WTC11 (cell line): Measurements from ENCODE around the gene DNAH17. TPM values are rescaled to one million over a fixed set of nuclear protein-coding genes. Genes with fewer than 3 reads are reported as not detected.

Experiments used
- ATAC-seq: fragments of 200-7000 bp; cut with Tn5 transposase; 2 replicates; pipeline ENCODE4 v1.10.0; 2021; ENCODE audit warnings: mild to moderate bottlenecking, moderate library complexity
- CTCF ChIA-PET: fragments of 300-600 bp; sonication (Branson Sonifier 250); formaldehyde crosslinking; loops from one replicate; lab custom pipeline; 2021; ENCODE audit warnings: antibody characterized with exemption; lab: Charles Lee
- POLR2A ChIA-PET: fragments of 350-600 bp; sonication (Branson Sonifier 250); formaldehyde crosslinking; loops from one replicate; lab custom pipeline; 2021; ENCODE audit warnings: antibody characterized with exemption; lab: Charles Lee
- DNase-seq: peaks from one replicate; pipeline ENCODE4 v3.0.0; 2021; ENCODE audit warnings: low spot score
- H3K27ac Mint-ChIP-seq: 2 replicates; pipeline ENCODE4 v1.8.0; 2021; ENCODE audit warnings: mixed read lengths
- H3K27me3 Mint-ChIP-seq: 2 replicates; pipeline ENCODE4 v1.8.0; 2021; ENCODE audit warnings: low read depth, mild to moderate bottlenecking, moderate library complexity, mixed read lengths
- H3K36me3 Mint-ChIP-seq: 2 replicates; pipeline ENCODE4 v1.8.0; 2021; ENCODE audit warnings: mixed read lengths
- H3K4me1 Mint-ChIP-seq: 2 replicates; pipeline ENCODE4 v1.8.0; 2022; ENCODE audit warnings: mixed read lengths
- H3K4me3 Mint-ChIP-seq: 2 replicates; pipeline ENCODE4 v1.8.0; 2021; ENCODE audit warnings: mild to moderate bottlenecking, moderate library complexity, mixed read lengths
- H3K9me3 Mint-ChIP-seq: 2 replicates; pipeline ENCODE4 v1.8.0; 2021; ENCODE audit warnings: mixed read lengths
- ATF1 ChIP-seq: sonication (generic); formaldehyde crosslinking; IDR thresholded peaks from 2 replicates; pipeline ENCODE4 v1.8.1; 2023; ENCODE audit warnings: mild to moderate bottlenecking, moderate library complexity, missing genetic modification reagents
- EMX1 ChIP-seq: fragments of 250-450 bp; sonication (Bioruptor Pico); IDR thresholded peaks from 2 replicates; pipeline ENCODE4 v1.8.0; 2021; ENCODE audit warnings: mild to moderate bottlenecking
- ETV6 ChIP-seq: sonication (generic); formaldehyde crosslinking; IDR thresholded peaks from 2 replicates; pipeline ENCODE4 v1.8.1; 2022; ENCODE audit warnings: mild to moderate bottlenecking, missing genetic modification reagents
- FOXJ3 ChIP-seq: sonication (generic); formaldehyde crosslinking; IDR thresholded peaks from 2 replicates; pipeline ENCODE4 v1.9.0; 2021; ENCODE audit warnings: missing genetic modification reagents, mild to moderate bottlenecking, borderline replicate concordance
- GTF2I ChIP-seq: fragments of 250-450 bp; sonication (Bioruptor Pico); conservative IDR thresholded peaks from 2 replicates; pipeline ENCODE4 v1.4.0; 2021; ENCODE audit warnings: mild to moderate bottlenecking
- JAZF1 ChIP-seq: fragments of 250-450 bp; sonication (Bioruptor Pico); IDR thresholded peaks from 2 replicates; pipeline ENCODE4 v1.9.0; 2021; ENCODE audit warnings: moderate library complexity, mild to moderate bottlenecking, inconsistent platforms
- JUN ChIP-seq: sonication (generic); formaldehyde crosslinking; IDR thresholded peaks from 2 replicates; pipeline ENCODE4 v1.8.0; 2023; ENCODE audit warnings: mild to moderate bottlenecking, missing genetic modification reagents
- KAT7 ChIP-seq: sonication (generic); formaldehyde crosslinking; IDR thresholded peaks from 2 replicates; pipeline ENCODE4 v1.8.1; 2023; ENCODE audit warnings: missing genetic modification reagents, mild to moderate bottlenecking, borderline replicate concordance
- NFATC4 ChIP-seq: fragments of 250-450 bp; sonication (Bioruptor Pico); IDR thresholded peaks from 2 replicates; pipeline ENCODE4 v1.9.0; 2021; ENCODE audit warnings: mild to moderate bottlenecking
- NFYB ChIP-seq: sonication (generic); formaldehyde crosslinking; conservative IDR thresholded peaks from 2 replicates; pipeline ENCODE4 v1.8.0; 2022; ENCODE audit warnings: low read depth, missing genetic modification reagents
- RELA ChIP-seq: sonication (generic); formaldehyde crosslinking; IDR thresholded peaks from 2 replicates; pipeline ENCODE4 v1.8.1; 2022; ENCODE audit warnings: missing genetic modification reagents, mild to moderate bottlenecking, borderline replicate concordance
- RORB ChIP-seq: fragments of 250-450 bp; sonication (Bioruptor Pico); IDR thresholded peaks from 2 replicates; pipeline ENCODE4 v1.9.0; 2021; ENCODE audit warnings: mild to moderate bottlenecking
- TEAD4 ChIP-seq: sonication (generic); formaldehyde crosslinking; IDR thresholded peaks from 2 replicates; pipeline ENCODE4 v1.8.0; 2022; ENCODE audit warnings: mild to moderate bottlenecking, missing genetic modification reagents
- ZNF263 ChIP-seq: sonication (generic); formaldehyde crosslinking; IDR thresholded peaks from 2 replicates; pipeline ENCODE4 v1.8.1; 2022; ENCODE audit warnings: low read depth, mild to moderate bottlenecking, moderate library complexity, missing genetic modification reagents
- ZNF416 ChIP-seq: fragments of 250-450 bp; sonication (Bioruptor Pico); IDR thresholded peaks from 2 replicates; pipeline ENCODE4 v1.9.0; 2021; ENCODE audit warnings: mild to moderate bottlenecking, inconsistent platforms
- ZNF671 ChIP-seq: fragments of 250-450 bp; sonication (Bioruptor Pico); IDR thresholded peaks from 2 replicates; pipeline ENCODE4 v1.8.0; 2021; ENCODE audit warnings: mild to moderate bottlenecking
- total RNA-seq: library from RNA; stranded (reverse); gene quantifications from 3 replicates; pipeline ENCODE4 v1.2.3, GENCODE V29; 2021
- TF ChIP-seq, protein P1 (sequence below): sonication (generic); formaldehyde crosslinking; IDR thresholded peaks from 2 replicates; pipeline ENCODE4 v1.8.0; 2022; ENCODE audit warnings: mild to moderate bottlenecking, missing genetic modification reagents
- TF ChIP-seq, protein P2 (sequence below): sonication (generic); formaldehyde crosslinking; IDR thresholded peaks from 2 replicates; pipeline ENCODE4 v1.8.0; 2023; ENCODE audit warnings: mild to moderate bottlenecking, missing genetic modification reagents
- TF ChIP-seq, protein P3 (sequence below): fragments of 250-450 bp; sonication (Bioruptor Pico); IDR thresholded peaks from 2 replicates; pipeline ENCODE4 v1.9.0; 2021; ENCODE audit warnings: mild to moderate bottlenecking
- TF ChIP-seq, protein P4 (sequence below): sonication (generic); formaldehyde crosslinking; IDR thresholded peaks from 2 replicates; pipeline ENCODE4 v1.8.1; 2023; ENCODE audit warnings: mild to moderate bottlenecking, moderate library complexity, missing genetic modification reagents

The DNAH17 gene
- total RNA-seq, 1 experiment from 2014 or later: 0.87 TPM

DNA sequence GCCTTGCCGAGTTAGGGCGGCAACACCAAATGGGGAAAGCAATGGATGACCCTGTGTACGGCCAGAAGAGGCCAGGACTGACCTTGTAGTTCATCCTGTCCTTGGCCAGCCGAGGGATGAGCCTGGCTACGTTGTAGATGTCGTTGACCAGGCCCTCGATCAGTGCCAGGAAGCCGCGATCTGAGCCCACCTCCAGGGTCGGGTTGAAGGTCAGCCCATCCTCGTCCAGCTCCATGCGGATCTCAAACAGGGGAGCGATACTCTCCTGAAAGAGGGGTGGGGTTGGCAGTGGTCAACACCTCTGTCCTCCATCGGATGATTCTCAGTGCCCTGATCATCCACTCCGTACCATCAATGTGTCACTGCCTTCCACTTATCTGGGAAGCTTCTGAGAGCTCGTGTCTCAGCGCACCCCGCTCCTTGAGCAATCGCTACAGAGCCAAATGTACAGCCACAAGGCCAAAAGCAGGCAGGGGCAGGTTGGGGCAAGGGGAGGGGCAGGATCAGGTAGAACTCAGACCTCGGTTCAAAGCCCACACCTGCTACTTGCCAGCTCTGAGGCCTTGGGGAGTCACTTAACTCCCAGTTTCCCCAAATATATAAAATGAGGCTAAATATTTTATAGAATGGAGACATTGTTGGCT, 39.9 kb downstream of the DNAH17 start (continued):
- TF ChIP-seq, protein P1, sequence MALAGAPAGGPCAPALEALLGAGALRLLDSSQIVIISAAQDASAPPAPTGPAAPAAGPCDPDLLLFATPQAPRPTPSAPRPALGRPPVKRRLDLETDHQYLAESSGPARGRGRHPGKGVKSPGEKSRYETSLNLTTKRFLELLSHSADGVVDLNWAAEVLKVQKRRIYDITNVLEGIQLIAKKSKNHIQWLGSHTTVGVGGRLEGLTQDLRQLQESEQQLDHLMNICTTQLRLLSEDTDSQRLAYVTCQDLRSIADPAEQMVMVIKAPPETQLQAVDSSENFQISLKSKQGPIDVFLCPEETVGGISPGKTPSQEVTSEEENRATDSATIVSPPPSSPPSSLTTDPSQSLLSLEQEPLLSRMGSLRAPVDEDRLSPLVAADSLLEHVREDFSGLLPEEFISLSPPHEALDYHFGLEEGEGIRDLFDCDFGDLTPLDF (CRISPR knock-in tag): no peak
- TF ChIP-seq GTF2I (CRISPR knock-in tag): no peak
- no peak for TF ChIP-seq JAZF1 (CRISPR knock-in tag)
- no peak for TF ChIP-seq JUN (CRISPR knock-in tag)
- TF ChIP-seq RELA: no peak
- no peak for TF ChIP-seq EMX1 (CRISPR knock-in tag)
- TF ChIP-seq, protein P2, sequence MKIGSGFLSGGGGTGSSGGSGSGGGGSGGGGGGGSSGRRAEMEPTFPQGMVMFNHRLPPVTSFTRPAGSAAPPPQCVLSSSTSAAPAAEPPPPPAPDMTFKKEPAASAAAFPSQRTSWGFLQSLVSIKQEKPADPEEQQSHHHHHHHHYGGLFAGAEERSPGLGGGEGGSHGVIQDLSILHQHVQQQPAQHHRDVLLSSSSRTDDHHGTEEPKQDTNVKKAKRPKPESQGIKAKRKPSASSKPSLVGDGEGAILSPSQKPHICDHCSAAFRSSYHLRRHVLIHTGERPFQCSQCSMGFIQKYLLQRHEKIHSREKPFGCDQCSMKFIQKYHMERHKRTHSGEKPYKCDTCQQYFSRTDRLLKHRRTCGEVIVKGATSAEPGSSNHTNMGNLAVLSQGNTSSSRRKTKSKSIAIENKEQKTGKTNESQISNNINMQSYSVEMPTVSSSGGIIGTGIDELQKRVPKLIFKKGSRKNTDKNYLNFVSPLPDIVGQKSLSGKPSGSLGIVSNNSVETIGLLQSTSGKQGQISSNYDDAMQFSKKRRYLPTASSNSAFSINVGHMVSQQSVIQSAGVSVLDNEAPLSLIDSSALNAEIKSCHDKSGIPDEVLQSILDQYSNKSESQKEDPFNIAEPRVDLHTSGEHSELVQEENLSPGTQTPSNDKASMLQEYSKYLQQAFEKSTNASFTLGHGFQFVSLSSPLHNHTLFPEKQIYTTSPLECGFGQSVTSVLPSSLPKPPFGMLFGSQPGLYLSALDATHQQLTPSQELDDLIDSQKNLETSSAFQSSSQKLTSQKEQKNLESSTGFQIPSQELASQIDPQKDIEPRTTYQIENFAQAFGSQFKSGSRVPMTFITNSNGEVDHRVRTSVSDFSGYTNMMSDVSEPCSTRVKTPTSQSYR (CRISPR knock-in tag): no peak
- no peak for TF ChIP-seq KAT7 (CRISPR knock-in tag)
- TF ChIP-seq ETV6 (CRISPR knock-in tag): no peak
- TF ChIP-seq, protein P3, sequence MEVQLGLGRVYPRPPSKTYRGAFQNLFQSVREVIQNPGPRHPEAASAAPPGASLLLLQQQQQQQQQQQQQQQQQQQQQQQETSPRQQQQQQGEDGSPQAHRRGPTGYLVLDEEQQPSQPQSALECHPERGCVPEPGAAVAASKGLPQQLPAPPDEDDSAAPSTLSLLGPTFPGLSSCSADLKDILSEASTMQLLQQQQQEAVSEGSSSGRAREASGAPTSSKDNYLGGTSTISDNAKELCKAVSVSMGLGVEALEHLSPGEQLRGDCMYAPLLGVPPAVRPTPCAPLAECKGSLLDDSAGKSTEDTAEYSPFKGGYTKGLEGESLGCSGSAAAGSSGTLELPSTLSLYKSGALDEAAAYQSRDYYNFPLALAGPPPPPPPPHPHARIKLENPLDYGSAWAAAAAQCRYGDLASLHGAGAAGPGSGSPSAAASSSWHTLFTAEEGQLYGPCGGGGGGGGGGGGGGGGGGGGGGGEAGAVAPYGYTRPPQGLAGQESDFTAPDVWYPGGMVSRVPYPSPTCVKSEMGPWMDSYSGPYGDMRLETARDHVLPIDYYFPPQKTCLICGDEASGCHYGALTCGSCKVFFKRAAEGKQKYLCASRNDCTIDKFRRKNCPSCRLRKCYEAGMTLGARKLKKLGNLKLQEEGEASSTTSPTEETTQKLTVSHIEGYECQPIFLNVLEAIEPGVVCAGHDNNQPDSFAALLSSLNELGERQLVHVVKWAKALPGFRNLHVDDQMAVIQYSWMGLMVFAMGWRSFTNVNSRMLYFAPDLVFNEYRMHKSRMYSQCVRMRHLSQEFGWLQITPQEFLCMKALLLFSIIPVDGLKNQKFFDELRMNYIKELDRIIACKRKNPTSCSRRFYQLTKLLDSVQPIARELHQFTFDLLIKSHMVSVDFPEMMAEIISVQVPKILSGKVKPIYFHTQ: no peak
- no peak for TF ChIP-seq TEAD4 (CRISPR knock-in tag)
- no peak for TF ChIP-seq ATF1 (CRISPR knock-in tag)
- TF ChIP-seq RORB (CRISPR knock-in tag): no peak
- TF ChIP-seq NFATC4 (CRISPR knock-in tag): no peak
- TF ChIP-seq, protein P4, sequence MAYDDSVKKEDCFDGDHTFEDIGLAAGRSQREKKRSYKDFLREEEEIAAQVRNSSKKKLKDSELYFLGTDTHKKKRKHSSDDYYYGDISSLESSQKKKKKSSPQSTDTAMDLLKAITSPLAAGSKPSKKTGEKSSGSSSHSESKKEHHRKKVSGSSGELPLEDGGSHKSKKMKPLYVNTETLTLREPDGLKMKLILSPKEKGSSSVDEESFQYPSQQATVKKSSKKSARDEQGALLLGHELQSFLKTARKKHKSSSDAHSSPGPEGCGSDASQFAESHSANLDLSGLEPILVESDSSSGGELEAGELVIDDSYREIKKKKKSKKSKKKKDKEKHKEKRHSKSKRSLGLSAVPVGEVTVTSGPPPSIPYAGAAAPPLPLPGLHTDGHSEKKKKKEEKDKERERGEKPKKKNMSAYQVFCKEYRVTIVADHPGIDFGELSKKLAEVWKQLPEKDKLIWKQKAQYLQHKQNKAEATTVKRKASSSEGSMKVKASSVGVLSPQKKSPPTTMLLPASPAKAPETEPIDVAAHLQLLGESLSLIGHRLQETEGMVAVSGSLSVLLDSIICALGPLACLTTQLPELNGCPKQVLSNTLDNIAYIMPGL: no peak

DNA sequence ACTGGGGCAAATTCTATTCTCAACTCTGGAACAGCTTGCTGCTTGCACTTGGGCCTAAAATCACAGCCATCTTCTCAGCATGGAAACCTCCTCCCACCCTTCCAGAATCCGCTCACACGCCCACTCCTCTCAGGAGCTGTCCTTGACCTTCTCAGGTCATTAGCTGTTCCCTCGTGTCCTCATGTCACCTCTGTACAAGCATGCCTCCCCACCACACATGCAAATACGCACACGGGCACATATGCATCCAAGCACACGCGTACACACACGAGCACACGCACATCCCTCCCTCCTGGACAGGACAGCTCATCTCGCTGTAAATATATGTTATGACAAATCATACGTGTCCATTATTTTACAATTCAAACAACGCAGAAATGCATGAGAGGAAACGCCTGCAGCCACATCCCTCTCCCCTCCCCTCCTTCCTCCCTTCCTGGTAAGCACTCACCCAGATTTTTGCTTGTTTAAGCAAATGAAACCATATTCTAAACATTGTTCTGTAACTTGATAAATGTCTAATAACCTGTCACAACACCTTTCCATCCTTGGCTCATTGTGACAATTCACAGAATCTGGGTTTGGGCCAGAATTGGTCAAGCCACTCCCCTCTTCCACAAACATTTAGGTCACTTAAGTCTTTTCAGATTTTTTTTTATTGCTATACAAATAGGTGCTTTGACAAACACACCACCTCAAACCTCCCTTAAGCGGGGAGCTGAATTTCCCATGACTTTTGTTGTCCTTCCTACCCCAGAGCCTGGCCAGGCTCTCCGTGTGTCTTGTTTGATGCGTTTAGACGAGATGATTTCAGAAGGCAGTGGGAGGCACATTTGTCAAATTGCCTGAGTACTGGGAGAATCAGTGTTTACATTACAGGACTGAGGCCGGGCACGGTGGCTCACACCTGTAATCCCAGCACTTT, 41.7 kb downstream of the DNAH17 start:
- Mint-ChIP-seq H3K9me3 (no peaks in the 10 kb centered on the region), H3K27ac (no peak overlapping the region), H3K4me3 (no peak overlapping the region), H3K27me3 (no peaks in the 10 kb centered on the region), H3K36me3 (no peaks in the 10 kb centered on the region), H3K4me1 (no peaks in the 10 kb centered on the region; the same call in 1 of the 2 replicates)
- ATAC-seq (no peak), DNase-seq (no peak)
- ChIA-PET POLR2A (no interaction called here), CTCF (interaction anchor here (0.8 to 1.6 kb wide), 3 partner anchors 24 to 173 kb away, joined by 3 to 5 read pairs (median 4); no protein-coding TSS in a partner anchor)
- TF ChIP-seq NFYB (CRISPR knock-in tag) (no peak), ZNF671 (CRISPR knock-in tag) (no peak), JUN (CRISPR knock-in tag) (no peak), ZNF263 (no peak), FOXJ3 (no peak), ZNF416 (CRISPR knock-in tag) (no peak)
- TF ChIP-seq, protein P3: no peak
